HG02970 (cell line): ENCODE data around the gene TBX21.
A peak's percentile ranks its signal among the peaks of the same experiment; 100 is the strongest.
"Not testable (repeated sequence)": the region's sequence is repeated elsewhere in the genome, so short reads cannot be mapped to it uniquely, and the experiment has no call there.

Source experiments
- ATAC-seq: cut with Tn5 transposase; IDR thresholded peaks from one replicate; pipeline ENCODE4 v1.9.1; 2021; ENCODE audit warnings: mild to moderate bottlenecking, moderate library complexity, moderate number of reproducible peaks; ENCODE audit not compliant: unreplicated experiment, low FRiP score

The TBX21 gene

GRCh38 chr17:47728214-47728877 is 4.7 kb upstream of the TBX21 start:
- ATAC-seq: no peak

GRCh38 chr17:47729476-47729875 is 3.6 kb upstream of the TBX21 start:
- ATAC-seq: no peak

DNA sequence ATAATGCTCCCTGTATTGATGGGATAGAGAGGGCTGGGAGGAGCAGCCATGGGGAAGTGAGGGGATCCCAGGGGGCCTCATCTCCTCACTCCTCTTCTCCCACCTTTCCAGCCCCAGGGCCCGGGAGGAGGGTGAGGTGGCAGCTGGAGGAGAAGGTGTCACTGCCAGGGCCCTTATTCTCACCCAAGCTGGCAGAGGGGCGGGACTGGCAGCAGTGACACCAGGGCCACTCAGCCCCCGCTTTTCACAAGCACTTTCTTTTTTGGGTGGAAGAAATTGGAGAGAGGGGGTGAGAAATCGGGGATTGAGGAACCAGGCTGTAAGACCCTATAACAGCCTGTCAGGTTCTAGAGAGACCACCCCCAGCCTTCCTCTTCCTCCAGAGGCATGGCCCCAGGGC is 2.4 kb upstream of the TBX21 start:
- no peak for ATAC-seq

GRCh38 chr17:47731396-47731795 is 1.6 kb upstream of the TBX21 start:
- ATAC-seq: no peak

GRCh38 chr17:47732399-47733046 is 513 bp upstream of the TBX21 start:
- ATAC-seq: no peak

DNA sequence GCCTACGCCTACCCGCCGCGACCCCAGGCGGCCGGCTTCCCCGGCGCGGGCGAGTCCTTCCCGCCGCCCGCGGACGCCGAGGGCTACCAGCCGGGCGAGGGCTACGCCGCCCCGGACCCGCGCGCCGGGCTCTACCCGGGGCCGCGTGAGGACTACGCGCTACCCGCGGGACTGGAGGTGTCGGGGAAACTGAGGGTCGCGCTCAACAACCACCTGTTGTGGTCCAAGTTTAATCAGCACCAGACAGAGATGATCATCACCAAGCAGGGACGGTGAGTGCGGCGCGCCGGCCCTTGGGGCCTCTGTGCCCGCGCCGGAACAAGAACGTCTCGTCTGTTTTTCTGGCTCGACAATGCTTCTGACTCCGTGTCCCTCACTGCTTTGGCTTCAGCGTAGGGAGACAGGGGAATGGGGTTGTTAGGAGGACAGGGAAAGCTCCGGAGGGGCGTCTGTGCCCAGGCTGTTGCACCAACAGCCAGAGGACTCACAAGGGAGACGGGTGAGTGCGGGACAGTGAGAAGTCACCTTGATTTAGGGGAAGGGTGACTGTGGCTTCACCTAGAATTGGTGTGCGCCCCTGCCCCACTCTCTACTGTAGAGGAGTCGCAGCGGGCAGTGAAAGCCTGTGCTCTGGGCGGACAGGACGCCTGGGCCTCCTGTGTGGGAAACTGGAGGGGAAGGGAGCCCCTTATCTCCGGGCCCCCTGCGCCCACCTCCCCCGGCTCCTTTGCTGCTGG is 806 bp downstream of the TBX21 start:
- ATAC-seq: peak; percentile 20

- no peak for ATAC-seq
Measured at GRCh38 chr17:47735139-47735464, 2.1 kb downstream of the TBX21 start.

DNA sequence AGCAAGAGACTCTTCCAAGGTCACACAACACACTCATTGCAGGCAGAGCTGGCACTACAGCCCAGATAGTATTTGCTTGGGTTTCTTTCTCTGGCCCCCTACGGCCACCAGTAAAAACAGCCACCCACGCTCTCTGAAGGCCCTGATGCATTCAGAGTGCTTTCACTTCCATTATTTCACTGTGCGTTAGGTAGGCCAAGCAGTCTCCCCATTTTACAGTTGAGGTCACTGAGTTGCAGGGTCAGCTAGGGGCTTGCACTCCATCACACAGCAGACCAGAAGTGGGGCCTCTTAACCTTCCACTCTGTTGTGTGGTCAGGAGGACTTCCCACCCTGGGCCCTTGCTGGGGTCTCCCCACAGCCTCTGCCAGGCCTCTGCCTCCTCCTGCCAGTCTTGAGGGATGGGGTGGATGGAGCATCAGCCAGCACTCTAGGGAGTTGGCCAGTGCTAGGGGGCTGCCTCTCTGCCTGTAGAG is 2.5 kb downstream of the TBX21 start:
- ATAC-seq: no peak

DNA sequence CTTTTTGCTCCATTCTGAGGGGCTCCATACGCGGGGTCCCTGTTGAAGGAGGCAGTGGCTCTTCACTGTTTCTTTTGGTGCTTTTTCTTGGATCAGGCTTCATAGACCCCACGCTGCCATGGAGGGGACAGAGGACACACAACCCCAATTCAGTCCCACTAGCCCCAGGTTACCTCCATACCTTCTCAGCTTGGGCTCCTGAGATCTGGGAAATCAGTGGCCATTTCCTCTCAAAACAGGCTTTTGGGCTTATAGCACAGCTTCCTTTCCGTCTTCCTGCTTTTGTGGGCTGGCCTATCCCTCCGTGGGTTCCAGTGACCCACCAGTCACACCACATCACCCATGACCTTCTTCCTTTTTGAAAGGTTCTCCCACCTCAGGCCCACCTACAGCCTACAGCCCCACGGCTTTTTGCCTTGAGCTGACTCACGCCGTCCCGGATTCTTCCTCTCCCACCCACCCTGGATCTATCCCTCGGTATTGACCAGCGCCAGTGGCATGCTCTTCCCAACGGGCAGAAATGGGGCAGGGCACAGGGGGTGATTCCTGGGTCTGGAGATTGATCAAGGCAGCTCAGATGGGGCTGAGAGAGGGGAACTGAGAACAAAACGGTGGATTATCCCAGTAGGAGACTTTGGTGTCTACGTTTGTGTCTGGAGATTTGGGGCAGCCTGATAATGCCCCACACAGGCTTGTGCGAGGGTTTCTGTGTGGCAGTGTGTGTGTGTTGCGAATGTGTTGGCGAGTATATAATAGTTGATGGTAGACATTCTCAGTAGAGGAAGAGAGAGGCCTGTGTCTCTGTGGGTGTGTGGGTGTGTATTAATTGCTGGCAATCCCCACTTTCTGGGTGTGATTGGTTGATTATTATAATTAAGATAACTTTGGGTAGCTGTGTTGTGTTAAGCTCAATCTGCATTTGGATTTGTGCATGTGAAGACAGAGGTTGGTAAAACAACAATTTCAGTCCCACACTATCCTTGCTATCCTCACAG is 3.8 kb downstream of the TBX21 start:
- ATAC-seq: no peak

- ATAC-seq: no peak
Measured at GRCh38 chr17:47738178-47738577, 5.1 kb downstream of the TBX21 start.

DNA sequence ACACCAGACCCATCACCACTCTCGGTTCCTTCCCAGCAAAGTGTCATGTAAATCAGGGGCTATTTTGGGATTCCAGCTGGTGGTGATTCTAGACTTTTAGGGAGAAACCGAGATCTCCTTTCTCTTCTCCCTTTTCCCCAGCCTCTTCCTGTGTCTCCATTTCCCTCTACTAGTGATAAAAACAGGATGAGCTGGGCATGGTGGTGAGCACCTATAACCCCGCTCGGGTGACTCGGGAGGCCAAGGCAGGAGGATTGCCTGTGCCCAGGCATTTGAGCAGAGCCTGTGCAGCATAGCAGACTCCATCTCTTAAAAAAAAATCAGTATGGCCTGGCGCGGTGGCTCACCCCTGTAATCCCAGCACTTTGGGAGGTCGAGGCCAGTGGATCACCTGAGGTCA is 6.1 kb downstream of the TBX21 start:
- ATAC-seq: no peak

- ATAC-seq: not testable (repeated sequence)
Measured at GRCh38 chr17:47739945-47740344, 6.9 kb downstream of the TBX21 start.

DNA sequence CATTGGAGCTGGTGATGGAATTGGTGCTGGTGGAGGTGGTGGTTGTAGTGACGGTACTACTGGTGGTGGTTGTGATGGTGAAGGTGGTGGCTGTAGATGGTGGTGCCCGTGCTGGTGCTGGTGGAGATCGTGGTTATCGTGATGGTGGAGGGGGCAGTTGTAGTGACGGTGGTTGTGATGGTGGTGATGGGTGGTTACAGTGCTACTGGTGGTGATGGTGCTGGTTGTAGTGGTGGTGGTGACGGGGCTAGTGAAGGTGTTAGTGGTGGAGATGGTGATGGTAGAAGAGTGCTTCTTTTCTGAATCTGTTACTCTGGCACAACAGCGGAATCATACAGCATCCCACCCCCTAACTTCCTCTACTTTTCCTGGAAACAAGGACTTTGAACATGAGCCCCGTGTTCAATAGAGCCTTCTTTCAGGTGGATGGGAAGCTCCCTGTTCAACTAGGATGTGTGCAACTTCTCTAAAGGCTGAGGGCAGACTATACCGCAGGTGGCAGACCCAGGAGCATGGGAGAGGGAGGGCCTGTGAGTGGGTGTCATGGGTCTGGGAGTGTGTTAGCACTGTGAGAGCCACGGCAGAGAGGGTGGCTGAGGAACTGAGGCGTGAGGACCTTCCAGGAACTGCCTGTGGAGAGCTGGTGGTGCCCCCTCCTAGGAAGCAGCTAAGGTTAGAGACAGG is 8.2 kb downstream of the TBX21 start:
- no peak for ATAC-seq

GRCh38 chr17:47741793-47742145 is 8.7 kb downstream of the TBX21 start:
- no peak for ATAC-seq

DNA sequence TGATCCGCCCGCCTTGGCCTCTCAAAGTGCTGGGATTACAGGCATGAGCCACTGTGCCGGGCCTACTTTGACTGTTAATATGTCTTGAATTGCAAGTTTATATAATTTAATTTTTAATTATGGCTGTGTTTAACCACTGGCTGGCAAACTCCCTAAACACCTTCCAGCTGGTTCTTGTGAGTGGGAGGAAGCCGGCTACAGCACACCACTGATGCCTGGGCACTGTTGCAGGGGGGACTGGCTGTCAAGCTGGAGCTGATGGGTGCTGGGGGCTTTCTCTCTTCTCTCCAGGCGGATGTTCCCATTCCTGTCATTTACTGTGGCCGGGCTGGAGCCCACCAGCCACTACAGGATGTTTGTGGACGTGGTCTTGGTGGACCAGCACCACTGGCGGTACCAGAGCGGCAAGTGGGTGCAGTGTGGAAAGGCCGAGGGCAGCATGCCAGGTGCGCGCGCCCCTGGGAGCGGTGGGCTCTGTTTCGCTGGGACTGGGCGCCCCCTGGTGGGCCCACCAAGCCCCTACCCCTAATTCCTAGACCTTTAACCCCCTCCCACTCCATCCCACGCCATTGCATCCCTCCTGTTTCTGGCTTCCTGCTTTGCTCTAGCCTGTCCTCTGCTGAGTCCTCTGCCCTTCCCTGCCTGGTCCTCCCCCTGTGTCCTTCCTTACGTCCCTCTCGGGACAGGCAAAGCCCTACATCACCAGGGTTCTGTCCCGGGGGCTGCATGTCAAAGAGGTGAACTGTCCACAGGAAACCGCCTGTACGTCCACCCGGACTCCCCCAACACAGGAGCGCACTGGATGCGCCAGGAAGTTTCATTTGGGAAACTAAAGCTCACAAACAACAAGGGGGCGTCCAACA is 9.5 kb downstream of the TBX21 start:
- ATAC-seq: no peak

DNA sequence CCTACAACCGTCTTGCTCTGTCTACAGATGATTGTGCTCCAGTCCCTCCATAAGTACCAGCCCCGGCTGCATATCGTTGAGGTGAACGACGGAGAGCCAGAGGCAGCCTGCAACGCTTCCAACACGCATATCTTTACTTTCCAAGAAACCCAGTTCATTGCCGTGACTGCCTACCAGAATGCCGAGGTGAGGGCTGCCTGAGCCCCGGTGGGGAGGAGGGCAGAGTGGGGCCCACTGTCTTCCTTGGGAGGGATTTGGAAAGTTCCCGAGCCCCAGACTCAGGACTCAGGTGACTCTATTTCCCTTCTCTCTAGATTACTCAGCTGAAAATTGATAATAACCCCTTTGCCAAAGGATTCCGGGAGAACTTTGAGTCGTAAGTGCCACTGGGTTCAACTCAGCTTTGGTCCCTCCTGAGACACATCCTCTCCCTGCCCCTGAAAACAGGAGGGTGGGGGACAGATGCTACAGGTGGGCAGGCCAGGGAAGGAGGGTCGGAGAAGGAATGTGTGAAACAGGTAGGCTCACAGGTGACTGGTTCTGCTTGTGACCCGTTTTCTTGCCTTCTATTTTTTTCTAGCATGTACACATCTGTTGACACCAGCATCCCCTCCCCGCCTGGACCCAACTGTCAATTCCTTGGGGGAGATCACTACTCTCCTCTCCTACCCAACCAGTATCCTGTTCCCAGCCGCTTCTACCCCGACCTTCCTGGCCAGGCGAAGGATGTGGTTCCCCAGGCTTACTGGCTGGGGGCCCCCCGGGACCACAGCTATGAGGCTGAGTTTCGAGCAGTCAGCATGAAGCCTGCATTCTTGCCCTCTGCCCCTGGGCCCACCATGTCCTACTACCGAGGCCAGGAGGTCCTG is 11.4 kb downstream of the TBX21 start:
- no peak for ATAC-seq

DNA sequence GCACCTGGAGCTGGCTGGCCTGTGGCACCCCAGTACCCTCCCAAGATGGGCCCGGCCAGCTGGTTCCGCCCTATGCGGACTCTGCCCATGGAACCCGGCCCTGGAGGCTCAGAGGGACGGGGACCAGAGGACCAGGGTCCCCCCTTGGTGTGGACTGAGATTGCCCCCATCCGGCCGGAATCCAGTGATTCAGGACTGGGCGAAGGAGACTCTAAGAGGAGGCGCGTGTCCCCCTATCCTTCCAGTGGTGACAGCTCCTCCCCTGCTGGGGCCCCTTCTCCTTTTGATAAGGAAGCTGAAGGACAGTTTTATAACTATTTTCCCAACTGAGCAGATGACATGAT is 12.0 kb downstream of the TBX21 start:
- no peak for ATAC-seq

- no peak for ATAC-seq
Measured at GRCh38 chr17:47751471-47751870, 18.4 kb downstream of the TBX21 start.
